Neural crest cell (in vitro differentiated cells): ENCODE measurements around the gene PALD1. TPM values are rescaled to one million over a fixed set of nuclear protein-coding genes. Genes with fewer than 3 reads are reported as not detected.

Experiments
- DNase-seq: peaks from one replicate; pipeline ENCODE4 v3.0.0; 2021; ENCODE audit warnings: low read depth, mixed read lengths, low spot score
- H3K27ac Mint-ChIP-seq: one replicate; pipeline ENCODE4 v1.8.0; 2021; ENCODE audit warnings: mild to moderate bottlenecking, mixed read lengths; ENCODE audit not compliant: unreplicated experiment
- H3K27me3 Mint-ChIP-seq: 2 replicates; pipeline ENCODE4 v1.8.0; 2021; ENCODE audit warnings: low read depth, mild to moderate bottlenecking, mixed read lengths
- H3K36me3 Mint-ChIP-seq: 2 replicates; pipeline ENCODE4 v1.8.0; 2021; ENCODE audit warnings: low read depth, mild to moderate bottlenecking, mixed read lengths
- H3K4me1 Mint-ChIP-seq: 2 replicates; pipeline ENCODE4 v1.8.0; 2021; ENCODE audit warnings: mixed read lengths
- H3K4me3 Mint-ChIP-seq: one replicate; pipeline ENCODE4 v1.8.0; 2021; ENCODE audit warnings: mild to moderate bottlenecking, mixed read lengths
- H3K9me3 Mint-ChIP-seq: 2 replicates; pipeline ENCODE4 v1.8.0; 2021; ENCODE audit warnings: mixed read lengths
- total RNA-seq: library from RNA; stranded (reverse); gene quantifications from 2 replicates; pipeline ENCODE4 v1.2.1, GENCODE V29; 2021
- TF ChIP-seq, protein P1 (sequence below): fragments of 200-600 bp; sonication (generic); conservative IDR thresholded peaks from 2 replicates; pipeline ENCODE4 v1.5.0; 2021; ENCODE audit warnings: antibody characterized with exemption, mild to moderate bottlenecking

The PALD1 gene
- total RNA-seq, 1 donor from 2014 or later, result 14.3 TPM

DNA sequence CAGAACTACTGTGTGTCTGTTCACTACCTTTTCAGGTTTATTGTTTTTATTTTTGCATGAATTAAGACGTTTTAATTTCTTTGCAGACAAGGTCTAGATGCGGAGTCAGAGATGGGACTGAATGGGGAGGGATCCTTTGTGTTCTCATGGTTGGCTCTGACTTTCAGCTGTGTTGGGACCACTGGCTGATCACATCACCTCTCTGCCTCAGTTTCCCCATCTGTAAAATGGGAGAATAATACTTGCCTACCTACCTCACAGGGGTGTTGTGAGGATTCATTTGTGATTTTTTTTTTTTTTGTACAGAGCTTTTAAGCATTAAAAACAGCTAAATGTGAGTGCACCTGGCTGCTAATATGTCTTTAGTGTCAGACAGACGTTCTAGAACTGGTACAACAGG is 89.5 kb downstream of the PALD1 start:
- TF ChIP-seq, protein P1, sequence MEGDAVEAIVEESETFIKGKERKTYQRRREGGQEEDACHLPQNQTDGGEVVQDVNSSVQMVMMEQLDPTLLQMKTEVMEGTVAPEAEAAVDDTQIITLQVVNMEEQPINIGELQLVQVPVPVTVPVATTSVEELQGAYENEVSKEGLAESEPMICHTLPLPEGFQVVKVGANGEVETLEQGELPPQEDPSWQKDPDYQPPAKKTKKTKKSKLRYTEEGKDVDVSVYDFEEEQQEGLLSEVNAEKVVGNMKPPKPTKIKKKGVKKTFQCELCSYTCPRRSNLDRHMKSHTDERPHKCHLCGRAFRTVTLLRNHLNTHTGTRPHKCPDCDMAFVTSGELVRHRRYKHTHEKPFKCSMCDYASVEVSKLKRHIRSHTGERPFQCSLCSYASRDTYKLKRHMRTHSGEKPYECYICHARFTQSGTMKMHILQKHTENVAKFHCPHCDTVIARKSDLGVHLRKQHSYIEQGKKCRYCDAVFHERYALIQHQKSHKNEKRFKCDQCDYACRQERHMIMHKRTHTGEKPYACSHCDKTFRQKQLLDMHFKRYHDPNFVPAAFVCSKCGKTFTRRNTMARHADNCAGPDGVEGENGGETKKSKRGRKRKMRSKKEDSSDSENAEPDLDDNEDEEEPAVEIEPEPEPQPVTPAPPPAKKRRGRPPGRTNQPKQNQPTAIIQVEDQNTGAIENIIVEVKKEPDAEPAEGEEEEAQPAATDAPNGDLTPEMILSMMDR, result no peak
- Mint-ChIP-seq H3K4me3 (no peak overlapping the region), H3K27me3 (no peaks in the 10 kb centered on the region), H3K9me3 (no peaks in the 10 kb centered on the region), H3K27ac (no peak overlapping the region), H3K4me1 (no peaks in the 10 kb centered on the region), H3K36me3 (no peaks in the 10 kb centered on the region)
- DNase-seq, result no peak

DNA sequence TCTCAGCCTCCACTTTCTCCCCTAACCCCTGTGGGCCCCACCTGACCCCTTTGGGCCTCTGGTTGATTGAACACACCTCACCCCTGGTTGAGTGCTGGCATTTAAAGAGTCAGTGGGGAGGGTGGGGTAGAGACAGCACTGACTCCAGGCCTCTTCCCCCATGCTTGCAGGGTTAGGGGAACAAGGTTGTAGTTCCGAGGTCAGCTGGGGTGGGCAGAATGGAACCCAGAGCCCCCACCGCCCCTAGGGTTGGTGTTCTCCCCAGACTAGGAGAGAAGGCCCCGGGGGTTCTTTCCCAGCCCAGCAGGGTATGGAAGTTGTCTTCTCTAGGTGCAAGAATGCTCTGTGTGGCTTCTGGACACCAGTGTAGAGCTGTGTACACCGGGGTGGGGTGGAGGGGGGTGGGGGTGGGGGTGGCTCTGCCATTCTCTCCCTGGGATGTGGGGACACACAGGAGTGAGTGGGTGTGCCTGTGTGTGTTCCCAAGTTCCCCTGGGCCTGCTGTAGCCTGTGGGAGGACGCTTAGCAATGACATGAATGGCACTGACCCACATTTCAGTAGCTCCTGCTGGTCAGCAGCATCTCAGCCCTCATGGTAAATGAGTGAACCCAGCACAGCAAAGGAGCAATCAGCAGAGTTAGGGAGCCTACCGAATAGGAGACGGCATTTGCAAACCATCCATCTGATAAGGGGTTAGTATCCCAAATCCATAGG is 90.4 kb downstream of the PALD1 start:
- H3K27me3 Mint-ChIP-seq, result no peaks in the 10 kb centered on the region
- no peaks in the 10 kb centered on the region for H3K36me3 Mint-ChIP-seq
- no peaks in the 10 kb centered on the region for H3K9me3 Mint-ChIP-seq
- TF ChIP-seq, protein P1, result no peak
- H3K27ac Mint-ChIP-seq, result no peak overlapping the region
- no peaks in the 10 kb centered on the region for H3K4me1 Mint-ChIP-seq
- DNase-seq, result no peak
- no peak overlapping the region for H3K4me3 Mint-ChIP-seq

DNA sequence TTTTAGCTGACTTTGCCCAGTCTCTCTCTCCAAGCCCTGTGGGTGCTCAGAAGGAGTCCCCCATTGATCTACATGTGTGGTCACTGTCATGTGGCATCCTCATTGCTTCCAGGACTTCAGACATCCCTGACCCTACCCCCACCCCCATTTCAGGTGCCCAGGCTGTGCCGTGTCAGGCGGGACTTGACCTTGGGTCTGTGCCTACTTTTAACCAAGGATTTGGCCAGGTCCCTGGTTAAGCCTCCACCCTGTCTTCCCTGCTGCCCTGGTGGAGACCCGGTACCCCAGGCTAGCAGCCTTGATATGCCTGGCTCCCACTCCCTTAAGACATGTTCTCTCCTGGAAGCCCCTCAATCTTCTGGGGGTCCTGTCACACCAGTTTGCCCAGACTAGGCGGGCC is 92.7 kb downstream of the PALD1 start:
- H3K27ac Mint-ChIP-seq, result no peak overlapping the region
- TF ChIP-seq, protein P1, result no peak
- peaks cover 5% of the 10 kb centered on the region for H3K4me1 Mint-ChIP-seq
- no peak for DNase-seq
- no peaks in the 10 kb centered on the region for H3K36me3 Mint-ChIP-seq
- no peaks in the 10 kb centered on the region for H3K9me3 Mint-ChIP-seq
- H3K27me3 Mint-ChIP-seq, result no peaks in the 10 kb centered on the region
- no peak overlapping the region for H3K4me3 Mint-ChIP-seq

DNA sequence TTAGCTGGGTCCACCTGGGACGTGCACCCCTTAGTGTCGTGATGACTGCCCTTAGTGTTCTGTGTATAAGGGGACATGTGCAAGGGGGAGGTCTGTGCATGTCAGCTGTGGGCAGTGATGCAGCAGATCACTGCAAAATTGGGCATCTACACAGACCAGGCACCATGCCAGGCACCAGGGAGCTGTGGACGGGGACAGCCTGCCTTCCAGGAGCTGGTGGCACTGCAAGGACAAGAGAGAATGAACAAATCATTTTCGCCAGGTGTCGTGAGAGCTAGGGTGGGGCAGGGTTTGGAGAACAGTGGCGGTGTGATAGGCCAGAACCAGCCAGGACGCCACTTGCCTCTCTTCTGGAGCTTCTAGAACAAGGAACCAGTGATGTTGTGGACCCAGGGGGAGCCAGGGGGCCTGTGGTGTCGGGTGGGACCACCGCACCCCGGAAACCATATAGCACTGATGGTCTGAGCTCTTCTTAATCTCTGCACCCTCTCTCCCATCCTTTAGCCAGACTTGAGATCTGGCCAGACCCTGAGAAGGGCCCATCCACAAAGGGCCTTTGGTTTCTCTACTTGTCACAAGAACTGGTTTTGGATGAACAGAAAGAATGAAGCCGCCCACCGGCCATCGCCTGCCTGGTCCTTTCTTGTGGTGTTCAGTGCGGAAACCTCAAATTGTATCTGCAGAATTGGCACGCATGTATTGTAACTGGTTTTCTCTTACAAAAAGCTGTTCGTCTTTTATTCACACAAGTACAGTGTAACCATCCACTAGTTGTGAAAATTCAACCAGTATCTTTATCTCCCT is 93.3 kb downstream of the PALD1 start:
- H3K36me3 Mint-ChIP-seq, result no peaks in the 10 kb centered on the region
- H3K27ac Mint-ChIP-seq, result peak overlapping the region; percentile 3
- TF ChIP-seq, protein P1, result no peak
- H3K27me3 Mint-ChIP-seq, result no peaks in the 10 kb centered on the region
- H3K9me3 Mint-ChIP-seq, result no peaks in the 10 kb centered on the region
- no peak overlapping the region for H3K4me3 Mint-ChIP-seq
- peaks cover 5% of the 10 kb centered on the region for H3K4me1 Mint-ChIP-seq
- no peak for DNase-seq

DNA sequence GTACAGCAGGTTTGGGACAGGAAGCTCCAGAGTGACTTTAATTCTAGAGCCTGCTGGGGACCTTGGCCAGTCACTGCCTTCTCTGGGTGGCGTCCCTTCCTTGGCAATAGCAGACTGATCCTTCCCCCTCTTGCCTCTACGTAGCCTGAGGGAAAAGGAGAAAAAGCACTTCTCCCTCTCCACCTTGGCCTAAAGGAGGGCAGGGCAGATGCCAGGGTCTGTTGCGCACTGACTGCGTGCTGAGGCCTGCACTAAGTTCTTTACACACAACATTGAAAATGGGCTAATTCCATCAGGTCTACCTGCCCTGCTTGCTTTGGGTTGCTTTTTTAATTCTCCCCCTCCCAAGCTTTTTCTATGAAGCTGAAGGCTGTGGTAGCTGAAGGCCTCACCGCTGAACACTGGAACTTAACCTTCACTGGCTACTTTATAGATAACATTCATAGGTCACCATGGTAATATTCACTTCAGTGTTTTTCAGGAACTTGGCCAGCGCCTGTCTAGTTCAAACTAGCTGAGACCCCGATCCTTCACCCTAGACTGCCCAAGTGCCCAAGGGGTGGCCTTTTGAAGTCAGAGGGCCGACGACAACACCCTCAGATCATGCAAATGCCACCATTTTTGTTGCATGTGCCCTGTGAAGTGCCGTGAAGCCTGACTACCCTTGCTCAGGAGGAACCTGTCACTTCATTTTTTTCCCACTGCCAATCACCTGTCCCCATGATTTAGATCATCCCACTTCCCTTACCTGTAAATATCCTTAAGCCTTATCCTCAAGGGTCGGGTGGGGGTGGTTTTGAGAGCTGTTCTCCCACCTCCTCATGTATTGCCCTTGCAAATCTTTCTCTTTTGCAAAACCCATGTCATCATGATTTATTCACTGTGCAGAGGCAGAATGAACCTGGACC is 95.3 kb downstream of the PALD1 start:
- Mint-ChIP-seq H3K4me1 (peaks cover 11% of the 10 kb centered on the region), H3K27ac (no peak overlapping the region), H3K27me3 (no peaks in the 10 kb centered on the region), H3K9me3 (no peaks in the 10 kb centered on the region), H3K4me3 (no peak overlapping the region), H3K36me3 (no peaks in the 10 kb centered on the region)
- TF ChIP-seq, protein P1, result no peak
- DNase-seq, result no peak
